NCI-H2171 treated with DMSO at 0.1 percent for 48 hours (cell line): ENCODE measurements around the gene SCAF8.
"Not testable (repeated sequence)": the region's sequence is repeated elsewhere in the genome, so short reads cannot be mapped to it uniquely, and the experiment has no call there.

ENCODE experiments used
- DNase-seq: peaks from one replicate; lab custom pipeline; 2025; lab: John Stamatoyannopoulos, UW

SCAF8 gene

GRCh38 chr6:154785075-154785474 lies 51.9 kb downstream of the SCAF8 start:
- no peak for DNase-seq

GRCh38 chr6:154786144-154786868 lies 53.1 kb downstream of the SCAF8 start:
- no peak for DNase-seq

GRCh38 chr6:154791556-154792317 lies 58.5 kb downstream of the SCAF8 start:
- no peak for DNase-seq

GRCh38 chr6:154792325-154792724 lies 59.1 kb downstream of the SCAF8 start:
- DNase-seq = no peak

GRCh38 chr6:154792761-154793160 lies 59.5 kb downstream of the SCAF8 start:
- DNase-seq = no peak

- no peak for DNase-seq
These were observed 63.3 kb downstream of the SCAF8 start for GRCh38 chr6:154796484-154796883.

GRCh38 chr6:154797857-154798256 lies 64.6 kb downstream of the SCAF8 start:
- no peak for DNase-seq

- no peak for DNase-seq
These were observed 67.1 kb downstream of the SCAF8 start for GRCh38 chr6:154800338-154800737.

- DNase-seq = peak; percentile 46
These were observed 72.2 kb downstream of the SCAF8 start for GRCh38 chr6:154805288-154805911.

- no peak for DNase-seq
These were observed 73.6 kb downstream of the SCAF8 start for GRCh38 chr6:154806804-154807203.

- DNase-seq = not testable (repeated sequence)
These were observed 78.4 kb downstream of the SCAF8 start for GRCh38 chr6:154811663-154812062.

- DNase-seq = no peak
These were observed 80.8 kb downstream of the SCAF8 start for GRCh38 chr6:154814063-154814462.

- no peak for DNase-seq
These were observed 83.0 kb downstream of the SCAF8 start for GRCh38 chr6:154815938-154816820.

GRCh38 chr6:154821099-154821498 lies 87.9 kb downstream of the SCAF8 start:
- DNase-seq = no peak

- no peak for DNase-seq
These were observed 88.4 kb downstream of the SCAF8 start for GRCh38 chr6:154821638-154822037.

- DNase-seq = no peak
These were observed 89.8 kb downstream of the SCAF8 start for GRCh38 chr6:154822947-154823558.

GRCh38 chr6:154824076-154824475 lies 90.9 kb downstream of the SCAF8 start:
- DNase-seq = no peak

- no peak for DNase-seq
These were observed 96.8 kb downstream of the SCAF8 start for GRCh38 chr6:154829970-154830369.

- DNase-seq = no peak
These were observed 97.6 kb downstream of the SCAF8 start for GRCh38 chr6:154830771-154831170.

- DNase-seq = no peak
These were observed 102.1 kb downstream of the SCAF8 start for GRCh38 chr6:154835307-154835706.

- no peak for DNase-seq
These were observed 106.3 kb downstream of the SCAF8 start for GRCh38 chr6:154839546-154839945.

GRCh38 chr6:154840363-154840762 lies 107.1 kb downstream of the SCAF8 start:
- no peak for DNase-seq
